ENCODE results near the gene GEMIN8. TPM values are rescaled to one million over a fixed set of nuclear protein-coding genes. Genes with fewer than 3 reads are reported as not detected.

GEMIN8 gene
- total and polyA plus RNA-seq, 2 experiments from 2014 or later = 12.4 to 15.8 TPM

DNA sequence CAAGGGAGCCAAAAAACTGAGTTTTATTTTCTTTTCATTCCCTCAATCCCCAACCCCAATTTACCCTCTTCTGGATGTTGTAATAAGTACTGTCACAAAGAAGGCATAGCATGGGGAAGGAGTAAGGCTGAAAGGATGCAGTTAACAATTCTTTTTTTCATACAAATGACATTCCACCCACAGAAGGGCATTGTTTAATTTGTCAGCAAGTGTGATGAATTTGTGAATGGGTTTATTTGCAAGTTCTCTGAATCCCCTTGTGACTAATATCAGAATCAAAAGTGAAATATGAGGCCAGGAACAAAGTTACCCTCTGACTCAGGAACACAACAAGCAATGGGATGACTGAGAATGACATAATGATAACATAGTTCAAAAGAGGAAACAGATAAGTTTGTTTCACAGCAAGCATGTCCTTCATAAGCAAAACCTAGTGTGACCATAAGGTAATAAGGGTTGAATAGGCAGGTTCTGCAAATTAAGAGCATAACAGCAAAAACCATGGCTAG is 2.1 kb downstream of the GEMIN8 start:
- Histone ChIP-seq H3K27me3 (no peaks in the 10 kb centered on the region), H3K4me3 (no peak overlapping the region), H4K20me1 (ENCODE audit: insufficient read depth, poor library complexity, severe bottlenecking) (no peaks in the 10 kb centered on the region), H3K27ac (no peak overlapping the region), H3K79me2 (peaks cover 6% of the 10 kb centered on the region), H3K4me2 (no peak overlapping the region), H3K9me2 (replicated peaks; ENCODE audit: insufficient read depth) (no peaks in the 10 kb centered on the region), H3K4me1 (ENCODE audit: insufficient read depth) (no peaks in the 10 kb centered on the region), H3K36me3 (replicated peaks; ENCODE audit: insufficient read depth, low read depth) (no peaks in the 10 kb centered on the region), H2AFZ (no peak overlapping the region), H3K9me3 (ENCODE audit: low read depth) (no peaks in the 10 kb centered on the region)
- TF ChIP-seq EZH2phosphoT487 (IDR thresholded peaks at IDR 0.05; ENCODE audit: low read depth, severe bottlenecking, unreplicated experiment) = no peak
- TF ChIP-seq EZH2 (IDR thresholded peaks at IDR 0.05; ENCODE audit: borderline replicate concordance) = no peak
- TF ChIP-seq, protein P1, sequence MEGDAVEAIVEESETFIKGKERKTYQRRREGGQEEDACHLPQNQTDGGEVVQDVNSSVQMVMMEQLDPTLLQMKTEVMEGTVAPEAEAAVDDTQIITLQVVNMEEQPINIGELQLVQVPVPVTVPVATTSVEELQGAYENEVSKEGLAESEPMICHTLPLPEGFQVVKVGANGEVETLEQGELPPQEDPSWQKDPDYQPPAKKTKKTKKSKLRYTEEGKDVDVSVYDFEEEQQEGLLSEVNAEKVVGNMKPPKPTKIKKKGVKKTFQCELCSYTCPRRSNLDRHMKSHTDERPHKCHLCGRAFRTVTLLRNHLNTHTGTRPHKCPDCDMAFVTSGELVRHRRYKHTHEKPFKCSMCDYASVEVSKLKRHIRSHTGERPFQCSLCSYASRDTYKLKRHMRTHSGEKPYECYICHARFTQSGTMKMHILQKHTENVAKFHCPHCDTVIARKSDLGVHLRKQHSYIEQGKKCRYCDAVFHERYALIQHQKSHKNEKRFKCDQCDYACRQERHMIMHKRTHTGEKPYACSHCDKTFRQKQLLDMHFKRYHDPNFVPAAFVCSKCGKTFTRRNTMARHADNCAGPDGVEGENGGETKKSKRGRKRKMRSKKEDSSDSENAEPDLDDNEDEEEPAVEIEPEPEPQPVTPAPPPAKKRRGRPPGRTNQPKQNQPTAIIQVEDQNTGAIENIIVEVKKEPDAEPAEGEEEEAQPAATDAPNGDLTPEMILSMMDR (IDR thresholded peaks at IDR 0.05; ENCODE audit: poor library complexity) = no peak
- no peak for DNase-seq (ENCODE audit: low spot score)

DNA sequence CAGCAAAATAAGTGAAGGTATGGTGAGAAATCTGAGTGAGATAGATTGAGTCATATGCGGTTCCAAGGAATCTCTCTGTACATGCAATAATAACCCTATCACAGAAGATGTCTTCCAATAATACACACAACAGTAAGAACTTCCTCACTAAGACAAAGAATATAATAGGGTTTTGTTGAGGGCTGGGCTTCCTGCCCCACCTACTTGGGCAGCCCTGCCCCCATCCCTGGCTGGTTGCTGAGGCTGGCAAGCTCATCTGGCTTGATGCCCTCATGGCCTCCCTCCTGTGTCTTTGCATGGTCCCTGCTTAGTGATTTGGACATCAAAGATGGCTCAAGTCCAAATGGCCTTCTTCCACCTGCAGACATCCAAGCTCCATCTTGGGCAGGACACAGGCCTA is 2.7 kb downstream of the GEMIN8 start:
- no peak for TF ChIP-seq EZH2 (IDR thresholded peaks at IDR 0.05; ENCODE audit: borderline replicate concordance)
- no peak for TF ChIP-seq EZH2phosphoT487 (IDR thresholded peaks at IDR 0.05; ENCODE audit: low read depth, severe bottlenecking, unreplicated experiment)
- TF ChIP-seq, protein P1 (IDR thresholded peaks at IDR 0.05; ENCODE audit: poor library complexity) = no peak
- Histone ChIP-seq H3K27me3 (no peaks in the 10 kb centered on the region), H3K4me2 (no peak overlapping the region), H3K36me3 (replicated peaks; ENCODE audit: insufficient read depth, low read depth) (no peaks in the 10 kb centered on the region), H3K79me2 (peaks cover 6% of the 10 kb centered on the region), H3K27ac (no peak overlapping the region), H3K9me2 (replicated peaks; ENCODE audit: insufficient read depth) (no peaks in the 10 kb centered on the region), H3K4me1 (ENCODE audit: insufficient read depth) (no peaks in the 10 kb centered on the region), H3K9me3 (ENCODE audit: low read depth) (no peaks in the 10 kb centered on the region), H4K20me1 (ENCODE audit: insufficient read depth, poor library complexity, severe bottlenecking) (no peaks in the 10 kb centered on the region), H3K4me3 (no peak overlapping the region), H2AFZ (no peak overlapping the region)
- 82% methylated on average over 1 of the region's 1 CpG for WGBS (ENCODE audit: low lambda C conversion rate, missing lambda C conversion rate)
- no peak for DNase-seq (ENCODE audit: low spot score)

DNA sequence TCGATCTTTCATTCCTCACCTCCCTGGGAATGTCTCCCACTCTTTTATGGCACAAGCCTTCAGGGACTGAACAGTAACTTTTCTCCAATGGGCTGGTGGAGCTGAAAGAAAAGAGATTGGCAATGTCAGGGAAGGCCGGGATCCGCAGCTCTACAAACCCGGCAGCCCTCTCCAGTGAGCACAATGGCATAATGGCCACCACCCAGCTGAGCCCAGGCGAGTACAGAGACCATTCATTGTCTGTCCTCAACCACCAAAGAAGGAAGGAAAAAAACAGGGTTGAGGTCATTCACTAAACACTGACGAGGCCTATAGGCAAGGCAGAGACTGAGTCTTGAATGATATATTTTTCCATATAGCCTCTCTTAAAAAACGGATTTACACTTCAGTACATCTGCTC is 3.6 kb downstream of the GEMIN8 start:
- Histone ChIP-seq H3K27ac (no peak overlapping the region), H3K27me3 (no peaks in the 10 kb centered on the region), H3K36me3 (replicated peaks; ENCODE audit: insufficient read depth, low read depth) (no peaks in the 10 kb centered on the region), H3K4me2 (no peak overlapping the region), H3K79me2 (peaks cover 6% of the 10 kb centered on the region), H3K9me3 (ENCODE audit: low read depth) (no peaks in the 10 kb centered on the region), H3K9me2 (replicated peaks; ENCODE audit: insufficient read depth) (no peaks in the 10 kb centered on the region), H3K4me1 (ENCODE audit: insufficient read depth) (no peaks in the 10 kb centered on the region), H4K20me1 (ENCODE audit: insufficient read depth, poor library complexity, severe bottlenecking) (no peaks in the 10 kb centered on the region), H2AFZ (no peak overlapping the region), H3K4me3 (no peak overlapping the region)
- no peak for DNase-seq (ENCODE audit: low spot score)
- TF ChIP-seq EZH2 (IDR thresholded peaks at IDR 0.05; ENCODE audit: borderline replicate concordance) = no peak
- TF ChIP-seq EZH2phosphoT487 (IDR thresholded peaks at IDR 0.05; ENCODE audit: low read depth, severe bottlenecking, unreplicated experiment) = no peak
- TF ChIP-seq, protein P1 (IDR thresholded peaks at IDR 0.05; ENCODE audit: poor library complexity) = no peak
- WGBS (ENCODE audit: low lambda C conversion rate, missing lambda C conversion rate) = 72% methylated on average over 7 of the region's 7 CpGs

DNA sequence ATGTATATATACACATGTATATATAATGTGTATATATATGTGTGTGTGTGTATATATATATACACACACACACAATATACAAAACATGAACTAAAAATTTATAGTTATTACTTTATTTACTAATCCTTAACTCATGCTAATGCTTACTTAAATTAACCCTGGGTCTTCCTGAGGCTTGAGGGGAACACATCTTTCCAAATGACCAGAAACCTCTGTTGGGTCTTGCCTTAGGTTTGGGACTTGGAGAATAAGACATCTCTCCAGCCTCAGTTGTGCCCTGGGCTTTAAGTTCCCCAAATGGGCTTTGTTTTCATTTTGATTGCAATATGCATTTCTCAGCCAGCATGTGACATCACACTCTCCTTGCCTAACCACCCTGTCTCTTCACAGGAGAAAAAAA is 7.7 kb downstream of the GEMIN8 start:
- Histone ChIP-seq H3K4me3 (no peak overlapping the region), H3K27ac (no peak overlapping the region), H3K4me1 (ENCODE audit: insufficient read depth) (no peaks in the 10 kb centered on the region), H3K9me2 (replicated peaks; ENCODE audit: insufficient read depth) (no peaks in the 10 kb centered on the region), H3K36me3 (replicated peaks; ENCODE audit: insufficient read depth, low read depth) (no peaks in the 10 kb centered on the region), H3K9me3 (ENCODE audit: low read depth) (no peaks in the 10 kb centered on the region), H3K79me2 (no peaks in the 10 kb centered on the region), H3K4me2 (no peak overlapping the region), H2AFZ (no peak overlapping the region), H3K27me3 (no peaks in the 10 kb centered on the region), H4K20me1 (ENCODE audit: insufficient read depth, poor library complexity, severe bottlenecking) (no peaks in the 10 kb centered on the region)
- TF ChIP-seq, protein P1 (IDR thresholded peaks at IDR 0.05; ENCODE audit: poor library complexity) = no peak
- TF ChIP-seq EZH2 (IDR thresholded peaks at IDR 0.05; ENCODE audit: borderline replicate concordance) (no peak), EZH2phosphoT487 (IDR thresholded peaks at IDR 0.05; ENCODE audit: low read depth, severe bottlenecking, unreplicated experiment) (no peak)
- DNase-seq (ENCODE audit: low spot score) = no peak

All from hepatocyte (in vitro differentiated cells).